Omental fat pad (tissue), 4 donors: ENCODE measurements around the gene KIRREL3. TPM values are rescaled to one million over a fixed set of nuclear protein-coding genes. Genes with fewer than 3 reads are reported as not detected.

Source experiments
- ATAC-seq: fragments of 150-250 bp; one replicate; pipeline ENCODE4 v1.9.1; 2016; ENCODE audit warnings: mild to moderate bottlenecking, moderate library complexity; ENCODE audit not compliant: low FRiP score
- DNase-seq: peaks from one replicate; pipeline ENCODE4 v3.0.0-alpha.2; 2019; ENCODE audit warnings: low spot score
- total RNA-seq, 4 donors: library from RNA; depleted of rRNA; stranded (reverse); fragments of >200 nt; gene quantifications; one replicate each; pipeline ENCODE4 v1.1.0, GENCODE V29; 2016
- TF ChIP-seq, protein P1 (sequence below), 3 donors: fragments of 450-650 bp; IDR thresholded peaks; one replicate each; pipeline ENCODE4 v1.5.1; 2016 to 2017; ENCODE audit warnings: antibody characterized with exemption in 3 of 3, mild to moderate bottlenecking in 3 of 3, moderate library complexity in 2 of 3

Gene KIRREL3
- total RNA-seq, 4 donors from 2014 or later, result 0.09 to 0.60 TPM; not detected in 2

DNA sequence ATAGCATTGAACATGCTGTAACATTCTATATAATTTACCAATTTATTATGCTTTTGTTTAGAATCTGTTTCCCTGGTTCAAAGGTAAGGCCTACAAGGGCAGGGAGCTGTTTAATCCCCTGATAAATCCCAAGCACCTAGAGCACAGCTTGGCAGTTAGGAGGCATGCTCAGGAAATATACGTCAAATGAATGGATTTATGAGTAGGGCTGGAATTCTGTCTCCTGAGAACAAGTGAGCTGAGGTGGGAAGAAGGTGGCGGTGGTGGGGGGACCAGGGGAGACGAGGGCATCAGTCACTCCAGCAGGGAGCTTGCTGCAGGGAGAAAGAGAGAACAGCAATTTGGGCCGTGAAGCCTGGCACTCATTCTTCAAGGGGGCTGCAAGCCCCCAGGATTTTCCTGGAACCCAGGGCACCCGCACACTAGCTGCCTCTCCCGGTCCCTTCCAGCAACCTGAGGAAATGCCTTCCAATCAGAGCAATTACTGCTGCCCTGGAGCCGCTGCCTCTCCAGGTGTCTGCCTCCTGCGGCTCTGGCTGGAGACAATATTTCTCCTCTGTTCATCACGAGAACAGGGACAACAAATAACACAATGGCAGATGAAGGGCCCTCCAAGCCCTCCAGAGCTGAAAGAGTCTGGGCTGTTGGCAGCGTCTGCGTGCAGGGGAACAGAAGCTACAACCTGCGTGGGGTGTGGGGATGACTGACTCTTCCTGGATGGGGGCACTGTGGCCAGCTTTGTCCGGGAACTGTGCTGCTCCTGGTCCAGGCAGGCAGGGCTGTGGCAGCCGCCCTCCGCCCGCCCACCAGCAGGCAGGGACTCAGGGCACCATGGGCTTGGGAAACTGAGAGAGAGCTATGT is 411.7 kb downstream of the KIRREL3 start:
- ATAC-seq, result no peak
- TF ChIP-seq, protein P1, sequence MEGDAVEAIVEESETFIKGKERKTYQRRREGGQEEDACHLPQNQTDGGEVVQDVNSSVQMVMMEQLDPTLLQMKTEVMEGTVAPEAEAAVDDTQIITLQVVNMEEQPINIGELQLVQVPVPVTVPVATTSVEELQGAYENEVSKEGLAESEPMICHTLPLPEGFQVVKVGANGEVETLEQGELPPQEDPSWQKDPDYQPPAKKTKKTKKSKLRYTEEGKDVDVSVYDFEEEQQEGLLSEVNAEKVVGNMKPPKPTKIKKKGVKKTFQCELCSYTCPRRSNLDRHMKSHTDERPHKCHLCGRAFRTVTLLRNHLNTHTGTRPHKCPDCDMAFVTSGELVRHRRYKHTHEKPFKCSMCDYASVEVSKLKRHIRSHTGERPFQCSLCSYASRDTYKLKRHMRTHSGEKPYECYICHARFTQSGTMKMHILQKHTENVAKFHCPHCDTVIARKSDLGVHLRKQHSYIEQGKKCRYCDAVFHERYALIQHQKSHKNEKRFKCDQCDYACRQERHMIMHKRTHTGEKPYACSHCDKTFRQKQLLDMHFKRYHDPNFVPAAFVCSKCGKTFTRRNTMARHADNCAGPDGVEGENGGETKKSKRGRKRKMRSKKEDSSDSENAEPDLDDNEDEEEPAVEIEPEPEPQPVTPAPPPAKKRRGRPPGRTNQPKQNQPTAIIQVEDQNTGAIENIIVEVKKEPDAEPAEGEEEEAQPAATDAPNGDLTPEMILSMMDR (IDR thresholded peaks at IDR 0.05), result no peak
- no peak for DNase-seq

DNA sequence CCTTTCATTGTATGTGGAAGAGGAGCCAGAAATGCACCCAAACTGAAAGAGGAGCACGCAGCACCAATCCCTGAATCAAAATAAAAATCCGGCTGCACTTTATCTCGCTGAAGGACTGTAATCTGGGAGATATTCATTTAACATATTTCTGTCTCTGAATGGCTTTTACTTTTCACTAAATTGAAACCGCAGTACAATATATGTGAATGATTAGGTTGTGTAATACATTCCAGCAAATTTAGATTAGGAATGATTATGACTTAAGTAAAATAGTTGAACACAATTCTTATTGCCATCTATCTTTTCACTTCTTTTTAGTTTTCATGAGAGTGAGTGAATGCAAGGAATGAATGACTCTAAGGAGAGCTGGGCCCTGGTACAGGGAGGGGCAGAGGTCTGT is 413.0 kb downstream of the KIRREL3 start:
- no peak for DNase-seq
- ATAC-seq, result no peak
- TF ChIP-seq, protein P1 (IDR thresholded peaks at IDR 0.05), result no peak

DNA sequence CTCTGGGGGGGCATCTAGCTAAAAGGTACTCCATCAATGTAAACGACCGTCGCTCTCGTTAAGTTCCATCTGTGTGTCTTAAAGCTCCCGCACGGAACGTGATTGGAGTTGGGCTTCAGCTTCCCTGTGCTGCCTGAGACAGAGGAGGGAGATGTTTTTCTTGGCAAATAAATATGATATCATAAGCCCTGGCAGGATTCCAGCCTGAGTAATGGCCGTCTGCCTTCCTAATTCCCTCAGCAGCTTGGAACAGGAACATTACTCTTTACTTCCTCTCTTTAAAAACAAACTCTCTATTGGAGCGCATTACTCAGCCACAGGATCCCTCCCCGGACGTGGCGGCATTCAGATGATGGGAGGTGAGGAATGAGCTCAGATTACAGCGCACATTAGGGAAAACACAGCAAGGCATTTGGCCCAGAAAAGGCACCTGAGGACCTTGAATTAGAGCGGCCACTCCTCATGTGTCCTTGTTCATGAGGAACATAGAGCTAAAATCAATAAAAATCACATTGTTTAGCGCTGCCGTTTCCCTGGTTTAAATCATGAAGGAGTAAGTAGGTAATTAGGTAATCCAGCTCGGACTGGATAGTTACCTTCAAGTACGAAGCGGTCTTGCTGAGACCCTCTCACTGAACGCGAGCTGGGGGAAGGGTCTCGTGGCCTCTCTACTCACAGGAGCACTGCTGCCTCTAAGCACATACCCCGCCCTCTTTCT is 414.6 kb downstream of the KIRREL3 start:
- TF ChIP-seq, protein P1 (IDR thresholded peaks at IDR 0.05), result no peak
- ATAC-seq, result peak; percentile 90
- DNase-seq, result peak; percentile 49

DNA sequence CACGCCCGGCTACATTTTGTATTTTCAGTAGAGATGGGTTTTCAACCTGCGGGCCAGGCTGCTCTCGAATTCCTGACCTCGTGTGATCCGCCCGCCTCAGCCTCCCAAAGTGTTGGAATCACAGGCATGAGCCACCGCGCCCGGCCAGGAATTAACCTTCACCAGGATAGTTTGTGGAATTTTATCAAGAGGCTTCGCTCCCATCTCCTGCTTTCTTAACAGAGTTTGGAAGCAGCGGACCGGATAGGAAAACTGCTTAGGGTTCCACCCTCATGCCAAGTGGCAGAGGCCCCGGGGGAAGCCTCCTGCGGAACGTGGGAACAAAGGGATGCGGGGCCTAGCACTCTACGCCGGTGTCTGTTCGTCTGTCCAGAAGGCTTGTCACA is 415.2 kb downstream of the KIRREL3 start:
- TF ChIP-seq, protein P1 (IDR thresholded peaks at IDR 0.05), result no peak
- ATAC-seq, result no peak
- DNase-seq, result no peak

DNA sequence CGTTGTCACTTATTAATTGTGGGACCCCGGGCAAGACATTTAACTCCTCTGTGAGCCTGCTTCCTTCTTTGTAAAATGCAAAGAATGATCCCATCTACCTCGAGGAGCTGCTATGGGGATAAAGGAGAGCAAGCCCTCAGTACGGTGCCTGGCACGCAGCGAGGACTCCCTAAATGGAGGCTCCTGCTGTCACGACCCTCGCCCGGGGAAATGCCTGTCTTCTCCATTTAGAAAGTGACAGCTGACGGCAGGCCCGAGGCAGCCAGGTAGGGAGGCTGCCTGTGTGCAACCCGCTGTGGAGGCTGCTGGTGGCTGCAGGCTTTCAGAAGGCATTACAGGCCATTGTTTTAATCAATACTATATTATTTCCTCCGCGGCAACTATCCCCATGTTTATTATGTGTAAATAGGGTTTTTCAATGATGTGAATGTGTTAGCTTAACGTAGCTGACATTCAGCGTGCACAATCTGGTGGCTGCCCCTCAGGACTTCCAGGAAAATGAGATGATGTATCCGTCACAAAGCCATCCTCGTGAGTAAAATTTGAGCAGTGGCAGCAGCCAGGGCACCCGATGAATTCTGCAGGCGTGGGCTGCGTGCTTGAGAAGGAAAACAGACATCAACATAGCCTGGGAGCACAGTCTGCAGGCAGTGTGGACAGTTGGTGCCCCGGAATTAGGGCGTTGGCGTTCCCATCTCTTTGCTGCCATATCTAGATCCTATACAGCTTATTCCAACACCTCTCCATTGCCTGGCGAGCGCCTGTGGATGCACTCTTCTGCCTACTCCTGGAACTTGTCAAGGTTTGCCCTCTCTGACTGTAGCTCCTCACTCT is 416.8 kb downstream of the KIRREL3 start:
- ATAC-seq (no peak), DNase-seq (no peak)
- TF ChIP-seq, protein P1 (IDR thresholded peaks at IDR 0.05), result no peak

DNA sequence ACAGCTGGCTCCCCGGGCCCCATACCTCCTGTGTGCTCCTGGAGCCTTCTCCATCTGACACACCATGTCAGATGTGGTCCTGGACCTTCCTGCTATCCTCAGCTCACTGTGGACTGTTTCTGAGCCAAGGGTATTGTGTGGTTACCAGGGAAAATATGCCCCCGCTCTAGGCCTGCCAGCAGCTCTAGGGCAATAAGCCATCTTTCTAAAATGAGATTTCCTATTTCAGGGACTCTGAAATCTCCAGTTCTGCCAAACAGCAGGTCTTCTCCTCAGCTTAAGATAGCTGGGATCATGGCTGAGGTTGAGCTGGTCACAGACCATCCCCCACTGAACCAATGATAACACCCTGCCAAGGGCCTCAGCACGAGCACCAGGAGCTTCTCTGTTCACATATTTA is 417.5 kb downstream of the KIRREL3 start:
- TF ChIP-seq, protein P1 (IDR thresholded peaks at IDR 0.05), result no peak
- DNase-seq, result no peak
- ATAC-seq, result no peak
